ENCODE results near the gene TOX2.

DNA sequence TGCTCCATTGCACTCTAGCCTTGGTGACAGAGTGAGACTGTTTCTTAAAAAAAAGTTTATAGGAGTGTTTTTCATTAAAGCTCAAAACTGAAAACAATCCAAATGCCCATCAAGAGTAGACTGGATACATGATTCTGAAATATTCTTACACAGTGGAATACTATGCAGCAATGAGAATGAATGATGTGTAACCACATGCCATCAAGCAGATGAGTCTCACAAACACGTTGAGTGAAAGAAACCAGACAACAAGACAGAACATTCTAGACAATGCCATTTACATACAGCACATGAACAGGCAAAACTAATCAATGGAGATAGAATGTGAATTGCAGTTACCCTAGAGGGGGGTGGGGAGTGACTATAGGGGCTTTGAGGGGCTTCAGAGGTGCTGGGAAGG, 72.4 kb downstream of the TOX2 start:
- TF ChIP-seq POLR2AphosphoS5 (IDR thresholded peaks at IDR 0.05; ENCODE audit: low read depth, low read length) (no peak), RNF2 (IDR thresholded peaks at IDR 0.05; ENCODE audit: borderline replicate concordance, low read depth, low read length, missing control alignments, poor library complexity, severe bottlenecking) (no peak), EP300 (IDR thresholded peaks at IDR 0.05; ENCODE audit: borderline replicate concordance in 1 of 2, low read depth in 2 of 2, low read length in 2 of 2) (no peak)

All from H1 (cell line).